HG03045 (cell line): ENCODE measurements around the gene ERP27.

Experiments
- ATAC-seq: cut with Tn5 transposase; IDR thresholded peaks from one replicate; pipeline ENCODE4 v1.9.1; 2021; ENCODE audit warnings: mild to moderate bottlenecking, moderate library complexity; ENCODE audit not compliant: unreplicated experiment

Gene ERP27

GRCh38 chr12:14938301-14938700 is at the start of gene ERP27:
ERP27 (minus strand) TSS chr12:14938537; CDS start chr12:14938508, 29 bp downstream.
- ATAC-seq, result no peak

- no peak for ATAC-seq
Measured at GRCh38 chr12:14988035-14988434, 49.7 kb upstream of the ERP27 start.

GRCh38 chr12:14986449-14986848 is 48.1 kb upstream of the ERP27 start:
- ATAC-seq, result no peak

- no peak for ATAC-seq
Measured at GRCh38 chr12:14984766-14985285, 46.5 kb upstream of the ERP27 start.

- no peak for ATAC-seq
Measured at GRCh38 chr12:14984036-14984435, 45.7 kb upstream of the ERP27 start.

- ATAC-seq, result no peak
Measured at GRCh38 chr12:14982991-14983390, 44.7 kb upstream of the ERP27 start.

GRCh38 chr12:14982562-14982961 is 44.2 kb upstream of the ERP27 start:
- ATAC-seq, result no peak

- ATAC-seq, result no peak
Measured at GRCh38 chr12:14981049-14981448, 42.7 kb upstream of the ERP27 start.

GRCh38 chr12:14979468-14979867 is 41.1 kb upstream of the ERP27 start:
- ATAC-seq, result no peak

- no peak for ATAC-seq
Measured at GRCh38 chr12:14976658-14977057, 38.3 kb upstream of the ERP27 start.

GRCh38 chr12:14975457-14975856 is 37.1 kb upstream of the ERP27 start:
- ATAC-seq, result no peak

GRCh38 chr12:14974633-14975032 is 36.3 kb upstream of the ERP27 start:
- no peak for ATAC-seq

GRCh38 chr12:14972816-14973215 is 34.5 kb upstream of the ERP27 start, which contains the start of gene PDE6H:
PDE6H (plus strand) TSS chr12:14973042; CDS start chr12:14978013, 4,971 bp downstream.
- ATAC-seq, result no peak

- no peak for ATAC-seq
Measured at GRCh38 chr12:14970473-14970872, 32.1 kb upstream of the ERP27 start.

GRCh38 chr12:14968478-14968877 is 30.1 kb upstream of the ERP27 start:
- no peak for ATAC-seq

- no peak for ATAC-seq
Measured at GRCh38 chr12:14965221-14965620, 26.9 kb upstream of the ERP27 start.

- no peak for ATAC-seq
Measured at GRCh38 chr12:14964406-14964805, 26.1 kb upstream of the ERP27 start.

- ATAC-seq, result no peak
Measured at GRCh38 chr12:14963520-14963919, 25.2 kb upstream of the ERP27 start.

GRCh38 chr12:14962797-14963196 is 24.5 kb upstream of the ERP27 start:
- no peak for ATAC-seq

GRCh38 chr12:14962153-14962539 is 23.8 kb upstream of the ERP27 start:
- ATAC-seq, result no peak

- ATAC-seq, result peak; percentile 61
Measured at GRCh38 chr12:14961466-14962152, 23.3 kb upstream of the ERP27 start, which contains the start of gene ARHGDIB. ARHGDIB (minus strand) TSS chr12:14961601; CDS start chr12:14950712, 10,889 bp downstream.

GRCh38 chr12:14960548-14961465 is 22.5 kb upstream of the ERP27 start:
- ATAC-seq, result peak; percentile 34
